IgD-negative memory B cell (primary cell): ENCODE data around the gene MUC6. TPM values are rescaled to one million over a fixed set of nuclear protein-coding genes. Genes with fewer than 3 reads are reported as not detected.

ENCODE experiments used
- H3K27ac Mint-ChIP-seq, 3 donors: one replicate each; pipeline ENCODE4 v1.8.0; 2020 to 2022; ENCODE audit warnings: mild to moderate bottlenecking in 3 of 3, mixed read lengths in 3 of 3, moderate library complexity in 1 of 3
- H3K27me3 Mint-ChIP-seq: one replicate; pipeline ENCODE4 v1.8.0; 2021; ENCODE audit warnings: mixed read lengths
- H3K36me3 Mint-ChIP-seq: one replicate; pipeline ENCODE4 v1.8.0; 2020; ENCODE audit warnings: mild to moderate bottlenecking, mixed read lengths
- H3K4me1 Mint-ChIP-seq, 3 donors: one replicate each; pipeline ENCODE4 v1.8.0; 2020 to 2022; ENCODE audit warnings: mixed read lengths in 3 of 3, mild to moderate bottlenecking in 1 of 3
- H3K4me3 Mint-ChIP-seq, 4 donors: one replicate each; pipeline ENCODE4 v1.8.0; 2020 to 2022; ENCODE audit warnings: mild to moderate bottlenecking in 4 of 4, mixed read lengths in 4 of 4, moderate library complexity in 3 of 4
- H3K9me3 Mint-ChIP-seq, 3 donors: one replicate each; pipeline ENCODE4 v1.8.0; 2020 to 2021; ENCODE audit warnings: mixed read lengths in 3 of 3, mild to moderate bottlenecking in 1 of 3
- polyA plus RNA-seq: library from polyadenylated mRNA; unstranded; fragments of 300-500 nt; fragmentation: Illumina TruSeq; gene quantifications from one replicate; pipeline ENCODE4 v1.2.3, GENCODE V29; 2021

MUC6 gene
- polyA plus RNA-seq, 1 donor from 2014 or later, result not detected

- H3K36me3 Mint-ChIP-seq, result no peaks in the 10 kb centered on the region
- H3K9me3 Mint-ChIP-seq, result no peaks in the 10 kb centered on the region
- no peak overlapping the region for H3K27ac Mint-ChIP-seq
- peaks cover 3% of the 10 kb centered on the region for H3K27me3 Mint-ChIP-seq
- no peaks in the 10 kb centered on the region for H3K4me1 Mint-ChIP-seq
- H3K4me3 Mint-ChIP-seq, result no peak overlapping the region
These were observed 1.1 kb upstream of the MUC6 start for GRCh38 chr11:1037506-1038055.

- Mint-ChIP-seq H3K27me3 (peaks cover under 1% of the 10 kb centered on the region), H3K4me1 (no peaks in the 10 kb centered on the region), H3K4me3 (no peak overlapping the region), H3K9me3 (peaks cover 0 to 6% (median 3%) of the 10 kb centered on the region in 3 donors), H3K36me3 (no peaks in the 10 kb centered on the region), H3K27ac (no peak overlapping the region)
These were observed 413 bp upstream of the MUC6 start for GRCh38 chr11:1036931-1037330.

GRCh38 chr11:1035577-1036283 is 788 bp downstream of the MUC6 start:
- no peaks in the 10 kb centered on the region for H3K27me3 Mint-ChIP-seq
- no peaks in the 10 kb centered on the region for H3K4me1 Mint-ChIP-seq
- H3K9me3 Mint-ChIP-seq, result peaks cover 0 to 6% (median 3%) of the 10 kb centered on the region in 3 donors
- no peak overlapping the region for H3K4me3 Mint-ChIP-seq
- no peaks in the 10 kb centered on the region for H3K36me3 Mint-ChIP-seq
- no peak overlapping the region for H3K27ac Mint-ChIP-seq

- H3K9me3 Mint-ChIP-seq, result peaks cover 0 to 6% (median 3%) of the 10 kb centered on the region in 3 donors
These were observed 1.8 kb downstream of the MUC6 start for GRCh38 chr11:1034456-1035295.

GRCh38 chr11:1034001-1034400 is 2.5 kb downstream of the MUC6 start:
- H3K9me3 Mint-ChIP-seq, result peaks cover 0 to 6% (median 3%) of the 10 kb centered on the region in 3 donors
- H3K4me1 Mint-ChIP-seq, result no peaks in the 10 kb centered on the region
- H3K4me3 Mint-ChIP-seq, result no peak overlapping the region
- H3K27me3 Mint-ChIP-seq, result no peaks in the 10 kb centered on the region
- H3K36me3 Mint-ChIP-seq, result no peaks in the 10 kb centered on the region
- H3K27ac Mint-ChIP-seq, result no peak overlapping the region

More at GRCh38 chr11:1034456-1035295, 1.8 kb downstream of the MUC6 start:
- Mint-ChIP-seq H3K4me1 (no peaks in the 10 kb centered on the region), H3K4me3 (no peak overlapping the region), H3K36me3 (no peaks in the 10 kb centered on the region), H3K27ac (no peak overlapping the region), H3K27me3 (no peaks in the 10 kb centered on the region)

GRCh38 chr11:1033016-1033798 is 3.3 kb downstream of the MUC6 start:
- Mint-ChIP-seq H3K4me1 (no peaks in the 10 kb centered on the region), H3K27ac (no peak overlapping the region), H3K36me3 (no peaks in the 10 kb centered on the region), H3K27me3 (no peaks in the 10 kb centered on the region), H3K4me3 (no peak overlapping the region), H3K9me3 (peaks cover 0 to 6% (median 3%) of the 10 kb centered on the region in 3 donors)

- H3K4me3 Mint-ChIP-seq, result peak overlapping the region in 1 of 4 donors; percentile 5
- no peak overlapping the region for H3K27ac Mint-ChIP-seq
- no peaks in the 10 kb centered on the region for H3K4me1 Mint-ChIP-seq
- no peaks in the 10 kb centered on the region for H3K36me3 Mint-ChIP-seq
- no peaks in the 10 kb centered on the region for H3K27me3 Mint-ChIP-seq
- H3K9me3 Mint-ChIP-seq, result peaks cover 0 to 6% (median 3%) of the 10 kb centered on the region in 3 donors
These were observed 4.1 kb downstream of the MUC6 start for GRCh38 chr11:1032310-1032891.

- H3K9me3 Mint-ChIP-seq, result peaks cover 0 to 6% (median 3%) of the 10 kb centered on the region in 3 donors
- H3K27ac Mint-ChIP-seq, result peak overlapping the region in 2 of 3 donors; percentile 48 to 67
- no peaks in the 10 kb centered on the region for H3K36me3 Mint-ChIP-seq
- no peaks in the 10 kb centered on the region for H3K4me1 Mint-ChIP-seq
- H3K27me3 Mint-ChIP-seq, result no peaks in the 10 kb centered on the region
- H3K4me3 Mint-ChIP-seq, result no peak overlapping the region
These were observed 5.2 kb downstream of the MUC6 start for GRCh38 chr11:1031121-1031899.

GRCh38 chr11:1030556-1030955 is 6.0 kb downstream of the MUC6 start:
- Mint-ChIP-seq H3K27ac (no peak overlapping the region), H3K9me3 (peaks cover 0 to 6% (median 3%) of the 10 kb centered on the region in 3 donors), H3K27me3 (no peaks in the 10 kb centered on the region)

GRCh38 chr11:1030086-1030485 is 6.4 kb downstream of the MUC6 start:
- Mint-ChIP-seq H3K27ac (no peak overlapping the region), H3K4me3 (no peak overlapping the region), H3K4me1 (no peaks in the 10 kb centered on the region), H3K9me3 (peaks cover 0 to 6% (median 3%) of the 10 kb centered on the region in 3 donors), H3K36me3 (no peaks in the 10 kb centered on the region), H3K27me3 (no peaks in the 10 kb centered on the region)

More at GRCh38 chr11:1030556-1030955, 6.0 kb downstream of the MUC6 start:
- H3K4me1 Mint-ChIP-seq, result no peaks in the 10 kb centered on the region
- no peaks in the 10 kb centered on the region for H3K36me3 Mint-ChIP-seq
- no peak overlapping the region for H3K4me3 Mint-ChIP-seq

- Mint-ChIP-seq H3K4me3 (no peak overlapping the region), H3K27me3 (no peaks in the 10 kb centered on the region), H3K36me3 (no peaks in the 10 kb centered on the region)
These were observed 6.9 kb downstream of the MUC6 start for GRCh38 chr11:1029654-1030053.

GRCh38 chr11:1029051-1029450 is 7.5 kb downstream of the MUC6 start:
- Mint-ChIP-seq H3K36me3 (no peaks in the 10 kb centered on the region), H3K4me3 (no peak overlapping the region), H3K27ac (no peak overlapping the region), H3K27me3 (no peaks in the 10 kb centered on the region), H3K4me1 (no peaks in the 10 kb centered on the region), H3K9me3 (peaks cover 0 to 6% (median 3%) of the 10 kb centered on the region in 3 donors)

More at GRCh38 chr11:1029654-1030053, 6.9 kb downstream of the MUC6 start:
- Mint-ChIP-seq H3K9me3 (peaks cover 0 to 6% (median 3%) of the 10 kb centered on the region in 3 donors), H3K27ac (no peak overlapping the region), H3K4me1 (no peaks in the 10 kb centered on the region)

GRCh38 chr11:1028616-1029015 is 7.9 kb downstream of the MUC6 start:
- H3K4me1 Mint-ChIP-seq, result no peaks in the 10 kb centered on the region
- H3K27me3 Mint-ChIP-seq, result no peaks in the 10 kb centered on the region
- H3K27ac Mint-ChIP-seq, result no peak overlapping the region
- peaks cover 0 to 6% (median 3%) of the 10 kb centered on the region in 3 donors for H3K9me3 Mint-ChIP-seq
- no peaks in the 10 kb centered on the region for H3K36me3 Mint-ChIP-seq
- H3K4me3 Mint-ChIP-seq, result no peak overlapping the region

- Mint-ChIP-seq H3K27ac (no peak overlapping the region), H3K36me3 (peaks cover under 1% of the 10 kb centered on the region), H3K9me3 (peaks cover under 1 to 6% (median 3%) of the 10 kb centered on the region in 3 donors), H3K4me1 (no peaks in the 10 kb centered on the region), H3K27me3 (no peaks in the 10 kb centered on the region), H3K4me3 (no peak overlapping the region)
These were observed 8.3 kb downstream of the MUC6 start for GRCh38 chr11:1028291-1028540.
